Measurements from ENCODE around the gene CSF1R.

The CSF1R gene

GRCh38 chr5:150082374-150082773 lies 4.0 kb downstream of the CSF1R start (continued):
- TF ChIP-seq, protein P1, sequence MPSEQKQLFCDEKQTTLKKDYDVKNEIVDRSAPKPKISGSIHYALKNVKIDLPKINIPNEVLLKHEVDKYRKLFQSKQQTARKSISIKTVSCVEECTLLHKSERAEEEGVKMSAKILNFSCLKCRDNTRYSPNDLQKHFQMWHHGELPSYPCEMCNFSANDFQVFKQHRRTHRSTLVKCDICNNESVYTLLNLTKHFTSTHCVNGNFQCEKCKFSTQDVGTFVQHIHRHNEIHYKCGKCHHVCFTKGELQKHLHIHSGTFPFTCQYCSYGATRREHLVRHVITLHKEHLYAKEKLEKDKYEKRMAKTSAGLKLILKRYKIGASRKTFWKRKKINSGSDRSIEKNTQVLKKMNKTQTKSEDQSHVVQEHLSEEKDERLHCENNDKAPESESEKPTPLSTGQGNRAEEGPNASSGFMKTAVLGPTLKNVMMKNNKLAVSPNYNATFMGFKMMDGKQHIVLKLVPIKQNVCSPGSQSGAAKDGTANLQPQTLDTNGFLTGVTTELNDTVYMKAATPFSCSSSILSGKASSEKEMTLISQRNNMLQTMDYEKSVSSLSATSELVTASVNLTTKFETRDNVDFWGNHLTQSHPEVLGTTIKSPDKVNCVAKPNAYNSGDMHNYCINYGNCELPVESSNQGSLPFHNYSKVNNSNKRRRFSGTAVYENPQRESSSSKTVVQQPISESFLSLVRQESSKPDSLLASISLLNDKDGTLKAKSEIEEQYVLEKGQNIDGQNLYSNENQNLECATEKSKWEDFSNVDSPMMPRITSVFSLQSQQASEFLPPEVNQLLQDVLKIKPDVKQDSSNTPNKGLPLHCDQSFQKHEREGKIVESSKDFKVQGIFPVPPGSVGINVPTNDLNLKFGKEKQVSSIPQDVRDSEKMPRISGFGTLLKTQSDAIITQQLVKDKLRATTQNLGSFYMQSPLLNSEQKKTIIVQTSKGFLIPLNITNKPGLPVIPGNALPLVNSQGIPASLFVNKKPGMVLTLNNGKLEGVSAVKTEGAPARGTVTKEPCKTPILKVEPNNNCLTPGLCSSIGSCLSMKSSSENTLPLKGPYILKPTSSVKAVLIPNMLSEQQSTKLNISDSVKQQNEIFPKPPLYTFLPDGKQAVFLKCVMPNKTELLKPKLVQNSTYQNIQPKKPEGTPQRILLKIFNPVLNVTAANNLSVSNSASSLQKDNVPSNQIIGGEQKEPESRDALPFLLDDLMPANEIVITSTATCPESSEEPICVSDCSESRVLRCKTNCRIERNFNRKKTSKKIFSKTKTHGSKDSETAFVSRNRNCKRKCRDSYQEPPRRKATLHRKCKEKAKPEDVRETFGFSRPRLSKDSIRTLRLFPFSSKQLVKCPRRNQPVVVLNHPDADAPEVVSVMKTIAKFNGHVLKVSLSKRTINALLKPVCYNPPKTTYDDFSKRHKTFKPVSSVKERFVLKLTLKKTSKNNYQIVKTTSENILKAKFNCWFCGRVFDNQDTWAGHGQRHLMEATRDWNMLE (tag by site-specific recombination; conservative IDR thresholded peaks at IDR 0.05; ENCODE audit: low read depth) = no peak
- TF ChIP-seq BCL11B (tag by site-specific recombination; IDR thresholded peaks at IDR 0.05; ENCODE audit: low read depth) (no peak), HOXC10 (CRISPR knock-in tag; IDR thresholded peaks at IDR 0.05) (no peak)

- ChIA-PET POLR2A (no interaction called here), CTCF (no interaction called here)
- no peak overlapping the region for H3K27ac ChIP-seq (ENCODE audit: extremely low read depth, low read depth, low read length)
- H3K36me3 ChIP-seq (ENCODE audit: control insufficient read depth in 2 of 2, insufficient read depth in 1 of 2, low read length in 2 of 2) = no peaks in the 10 kb centered on the region
- no peak for TF ChIP-seq ZNF610 (tag by site-specific recombination; IDR thresholded peaks at IDR 0.05; ENCODE audit: borderline replicate concordance)
- peak; percentile 69 for TF ChIP-seq ZFHX2 (tag by site-specific recombination; conservative IDR thresholded peaks at IDR 0.05)
- TF ChIP-seq, protein P2, sequence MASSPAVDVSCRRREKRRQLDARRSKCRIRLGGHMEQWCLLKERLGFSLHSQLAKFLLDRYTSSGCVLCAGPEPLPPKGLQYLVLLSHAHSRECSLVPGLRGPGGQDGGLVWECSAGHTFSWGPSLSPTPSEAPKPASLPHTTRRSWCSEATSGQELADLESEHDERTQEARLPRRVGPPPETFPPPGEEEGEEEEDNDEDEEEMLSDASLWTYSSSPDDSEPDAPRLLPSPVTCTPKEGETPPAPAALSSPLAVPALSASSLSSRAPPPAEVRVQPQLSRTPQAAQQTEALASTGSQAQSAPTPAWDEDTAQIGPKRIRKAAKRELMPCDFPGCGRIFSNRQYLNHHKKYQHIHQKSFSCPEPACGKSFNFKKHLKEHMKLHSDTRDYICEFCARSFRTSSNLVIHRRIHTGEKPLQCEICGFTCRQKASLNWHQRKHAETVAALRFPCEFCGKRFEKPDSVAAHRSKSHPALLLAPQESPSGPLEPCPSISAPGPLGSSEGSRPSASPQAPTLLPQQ (tag by site-specific recombination; IDR thresholded peaks at IDR 0.05) = no peak
- TF ChIP-seq CTCF (tag by site-specific recombination; IDR thresholded peaks at IDR 0.05) = no peak
- peak; percentile 55; the same call in 1 of the 2 replicates for TF ChIP-seq EGR2 (tag by site-specific recombination; IDR thresholded peaks at IDR 0.05; ENCODE audit: low read depth)
- TF ChIP-seq ZNF596 (tag by site-specific recombination; IDR thresholded peaks at IDR 0.05) = no peak
- no peak for TF ChIP-seq MZF1 (tag by site-specific recombination; IDR thresholded peaks at IDR 0.05; ENCODE audit: borderline replicate concordance)
- no peaks in the 10 kb centered on the region for H3K4me1 ChIP-seq (ENCODE audit: control insufficient read depth, insufficient read depth, low read length)
- H3K4me3 ChIP-seq (ENCODE audit: low read depth, low read length) = no peak overlapping the region
- no peaks in the 10 kb centered on the region for H3K9me3 ChIP-seq (ENCODE audit: control insufficient read depth, insufficient read depth, low read depth, low read length)
Measured at GRCh38 chr5:150081541-150082283, 4.6 kb downstream of the CSF1R start.

DNA sequence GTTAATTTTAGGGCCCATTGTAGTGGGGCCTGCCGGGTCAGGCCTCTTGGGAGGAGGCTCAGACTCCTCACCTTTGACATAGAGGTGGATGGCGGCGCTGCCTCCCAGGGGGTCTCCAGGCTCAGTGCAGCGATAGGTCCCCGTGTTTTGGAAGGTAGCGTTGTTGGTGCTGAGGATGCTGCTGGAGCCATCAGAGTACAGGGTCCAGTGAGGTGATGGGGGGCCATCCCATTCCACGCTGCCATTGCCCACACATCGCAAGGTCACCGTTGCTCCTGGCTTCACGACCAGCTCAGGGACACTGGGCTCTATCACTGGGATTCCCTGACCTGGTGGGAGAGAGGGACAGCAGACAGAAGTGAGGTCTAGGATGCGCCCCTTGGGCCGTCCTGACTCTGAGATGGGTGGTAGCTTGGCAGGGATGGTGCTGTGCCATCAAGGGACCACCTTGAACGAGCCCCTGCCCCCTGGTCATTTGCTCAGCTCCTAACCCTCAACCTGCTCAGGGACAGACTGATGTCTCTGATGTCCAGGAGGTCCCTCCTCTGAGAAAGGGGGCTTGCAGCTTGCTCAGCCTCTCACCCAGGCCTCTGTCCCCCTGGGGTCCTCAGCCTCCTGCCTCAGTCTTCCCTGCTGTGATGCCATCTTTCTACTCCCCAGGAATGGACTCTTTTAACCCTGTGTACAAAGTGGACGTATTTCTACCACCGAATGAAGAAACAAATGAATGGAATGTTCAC lies 5.5 kb downstream of the CSF1R start:
- H3K4me3 ChIP-seq (ENCODE audit: low read depth, low read length) = no peak overlapping the region
- H3K27ac ChIP-seq (ENCODE audit: extremely low read depth, low read depth, low read length) = no peak overlapping the region
- no peaks in the 10 kb centered on the region for H3K4me1 ChIP-seq (ENCODE audit: control insufficient read depth, insufficient read depth, low read length)
- CTCF ChIA-PET = no interaction called here
- no peaks in the 10 kb centered on the region for H3K9me3 ChIP-seq (ENCODE audit: control insufficient read depth, insufficient read depth, low read depth, low read length)
- H3K36me3 ChIP-seq (ENCODE audit: control insufficient read depth in 2 of 2, insufficient read depth in 1 of 2, low read length in 2 of 2) = no peaks in the 10 kb centered on the region
- POLR2A ChIA-PET = no interaction called here
- TF ChIP-seq ZNF654 (tag by site-specific recombination; IDR thresholded peaks at IDR 0.05; ENCODE audit: low read depth) (no peak), ZNF114 (tag by site-specific recombination; IDR thresholded peaks at IDR 0.05) (no peak), SCRT1 (tag by site-specific recombination; IDR thresholded peaks at IDR 0.05; ENCODE audit: borderline replicate concordance) (no peak), IKZF3 (tag by site-specific recombination; IDR thresholded peaks at IDR 0.05) (no peak), ZNF777 (tag by site-specific recombination; IDR thresholded peaks at IDR 0.05; ENCODE audit: borderline replicate concordance) (no peak), ZNF76 (tag by site-specific recombination; IDR thresholded peaks at IDR 0.05; ENCODE audit: borderline replicate concordance, low read depth) (no peak), REPIN1 (tag by site-specific recombination; IDR thresholded peaks at IDR 0.05; ENCODE audit: low read depth) (no peak), OSR2 (tag by site-specific recombination; IDR thresholded peaks at IDR 0.05) (no peak), YY2 (tag by site-specific recombination; IDR thresholded peaks at IDR 0.05) (no peak), RBAK (tag by site-specific recombination; IDR thresholded peaks at IDR 0.05) (no peak)

Measured in HEK293 (cell line).